ENCODE data around the gene NTN3. TPM values are rescaled to one million over a fixed set of nuclear protein-coding genes. Genes with fewer than 3 reads are reported as not detected.
"Not testable (repeated sequence)": the region's sequence is repeated elsewhere in the genome, so short reads cannot be mapped to it uniquely, and the experiment has no call there.

Gene NTN3
- 0.21 TPM in 1 of 2 replicates, not detected in the other for total RNA-seq (2014; rRNA removed; shearing (Covaris generic))
- not detected in 2 replicates for polyA plus RNA-seq (2015; cell fraction: cytosol; rRNA removed)
- not detected in 2 replicates for polyA plus RNA-seq (2015; cell fraction: nucleus; rRNA removed)

- in situ Hi-C loops (cut with HindIII; ENCODE audit: low pct_unique_long_range_greater_than_20kb, low sequenced_read_pairs): no loop called here
- no peak for DNase-seq (ENCODE audit: low read depth, low spot score)
Measured at GRCh38 chr16:2471016-2471652, at the start of gene NTN3. NTN3 (plus strand) TSS chr16:2471297; CDS start chr16:2471702, 405 bp downstream.

GRCh38 chr16:2422123-2422867 is 48.8 kb upstream of the NTN3 start:
- no peak for DNase-seq (ENCODE audit: low read depth, low spot score)
- in situ Hi-C loops (cut with HindIII; ENCODE audit: low pct_unique_long_range_greater_than_20kb, low sequenced_read_pairs): no loop called here

- in situ Hi-C loops (cut with HindIII; ENCODE audit: low pct_unique_long_range_greater_than_20kb, low sequenced_read_pairs): no loop called here
- DNase-seq (ENCODE audit: low read depth, low spot score): no peak
Measured at GRCh38 chr16:2424061-2425007, 46.8 kb upstream of the NTN3 start.

- in situ Hi-C loops (cut with HindIII; ENCODE audit: low pct_unique_long_range_greater_than_20kb, low sequenced_read_pairs): no loop called here
- DNase-seq (ENCODE audit: low read depth, low spot score): no peak
Measured at GRCh38 chr16:2425008-2425518, 46.0 kb upstream of the NTN3 start.

- in situ Hi-C loops (cut with HindIII; ENCODE audit: low pct_unique_long_range_greater_than_20kb, low sequenced_read_pairs): no loop called here
- no peak for DNase-seq (ENCODE audit: low read depth, low spot score)
Measured at GRCh38 chr16:2425825-2426430, 45.2 kb upstream of the NTN3 start.

GRCh38 chr16:2426941-2427361 is 44.1 kb upstream of the NTN3 start:
- in situ Hi-C loops (cut with HindIII; ENCODE audit: low pct_unique_long_range_greater_than_20kb, low sequenced_read_pairs): no loop called here
- no peak for DNase-seq (ENCODE audit: low read depth, low spot score)

- no peak for DNase-seq (ENCODE audit: low read depth, low spot score)
- in situ Hi-C loops (cut with HindIII; ENCODE audit: low pct_unique_long_range_greater_than_20kb, low sequenced_read_pairs): no loop called here
Measured at GRCh38 chr16:2427526-2427925, 43.6 kb upstream of the NTN3 start.

GRCh38 chr16:2428051-2428783 is 42.9 kb upstream of the NTN3 start:
- DNase-seq (ENCODE audit: low read depth, low spot score): no peak
- in situ Hi-C loops (cut with HindIII; ENCODE audit: low pct_unique_long_range_greater_than_20kb, low sequenced_read_pairs): no loop called here

- in situ Hi-C loops (cut with HindIII; ENCODE audit: low pct_unique_long_range_greater_than_20kb, low sequenced_read_pairs): no loop called here
Measured at GRCh38 chr16:2428784-2429033, 42.4 kb upstream of the NTN3 start.

GRCh38 chr16:2429034-2429770 is 41.9 kb upstream of the NTN3 start, which contains the start of gene CCNF:
CCNF (plus strand) TSS chr16:2429447; CDS start chr16:2429482, 35 bp downstream.
- in situ Hi-C loops (cut with HindIII; ENCODE audit: low pct_unique_long_range_greater_than_20kb, low sequenced_read_pairs): no loop called here

More at GRCh38 chr16:2428784-2429033, 42.4 kb upstream of the NTN3 start:
- DNase-seq (ENCODE audit: low read depth, low spot score): no peak

GRCh38 chr16:2429771-2430663 is 41.1 kb upstream of the NTN3 start:
- in situ Hi-C loops (cut with HindIII; ENCODE audit: low pct_unique_long_range_greater_than_20kb, low sequenced_read_pairs): no loop called here
- peak; percentile 24 for DNase-seq (ENCODE audit: low read depth, low spot score)

More at GRCh38 chr16:2429034-2429770, 41.9 kb upstream of the NTN3 start, which contains the start of gene CCNF:
- peak; percentile 92 for DNase-seq (ENCODE audit: low read depth, low spot score)

GRCh38 chr16:2432286-2432685 is 38.8 kb upstream of the NTN3 start:
- in situ Hi-C loops (cut with HindIII; ENCODE audit: low pct_unique_long_range_greater_than_20kb, low sequenced_read_pairs): no loop called here
- no peak for DNase-seq (ENCODE audit: low read depth, low spot score)

- no peak for DNase-seq (ENCODE audit: low read depth, low spot score)
Measured at GRCh38 chr16:2432801-2433505, 38.1 kb upstream of the NTN3 start.

GRCh38 chr16:2435236-2435635 is 35.9 kb upstream of the NTN3 start:
- in situ Hi-C loops (cut with HindIII; ENCODE audit: low pct_unique_long_range_greater_than_20kb, low sequenced_read_pairs); DNase-seq (ENCODE audit: low read depth, low spot score): not testable (repeated sequence)

More at GRCh38 chr16:2432801-2433505, 38.1 kb upstream of the NTN3 start:
- in situ Hi-C loops (cut with HindIII; ENCODE audit: low pct_unique_long_range_greater_than_20kb, low sequenced_read_pairs): no loop called here

GRCh38 chr16:2436110-2436509 is 35.0 kb upstream of the NTN3 start:
- DNase-seq (ENCODE audit: low read depth, low spot score): no peak

More at GRCh38 chr16:2436110-2436509, 35.0 kb upstream of the NTN3 start:
- in situ Hi-C loops (cut with HindIII; ENCODE audit: low pct_unique_long_range_greater_than_20kb, low sequenced_read_pairs): no loop called here

All from SK-MEL-5 (cell line).